LHCN-M2 (cell line): ENCODE data around the gene ZMIZ1. TPM values are rescaled to one million over a fixed set of nuclear protein-coding genes. Genes with fewer than 3 reads are reported as not detected.
A peak's percentile ranks its signal among the peaks of the same experiment; 100 is the strongest.
"Not testable (repeated sequence)": the region's sequence is repeated elsewhere in the genome, so short reads cannot be mapped to it uniquely, and the experiment has no call there.

ENCODE experiments used
- DNase-seq: peaks from one replicate; pipeline ENCODE4 v3.0.0-alpha.2; 2012; ENCODE audit warnings: low read depth
- total RNA-seq: library from RNA; depleted of rRNA; stranded (reverse); fragments of >200 nt; gene quantifications from 2 replicates; pipeline ENCODE4 v1.2.3, GENCODE V29; 2014

ZMIZ1 gene
- total RNA-seq, 1 experiment from 2014 or later, result 12.5 TPM

GRCh38 chr10:79335470-79336235 is 266.9 kb downstream of the ZMIZ1 start:
- DNase-seq, result no peak

- no peak for DNase-seq
Measured at GRCh38 chr10:79336276-79336675, 267.5 kb downstream of the ZMIZ1 start.

- no peak for DNase-seq
Measured at GRCh38 chr10:79336739-79337138, 268.0 kb downstream of the ZMIZ1 start.

GRCh38 chr10:79337783-79338469 is 269.2 kb downstream of the ZMIZ1 start:
- DNase-seq, result not testable (repeated sequence)

- DNase-seq, result no peak
Measured at GRCh38 chr10:79339266-79339665, 270.5 kb downstream of the ZMIZ1 start.

- DNase-seq, result no peak
Measured at GRCh38 chr10:79340646-79341244, 272.0 kb downstream of the ZMIZ1 start.

- no peak for DNase-seq
Measured at GRCh38 chr10:79342295-79342761, 273.6 kb downstream of the ZMIZ1 start.

- no peak for DNase-seq
Measured at GRCh38 chr10:79342811-79343561, 274.2 kb downstream of the ZMIZ1 start.

- no peak for DNase-seq
Measured at GRCh38 chr10:79344502-79345195, 275.9 kb downstream of the ZMIZ1 start.

GRCh38 chr10:79345241-79346011 is 276.7 kb downstream of the ZMIZ1 start:
- no peak for DNase-seq

GRCh38 chr10:79346012-79346340 is 277.2 kb downstream of the ZMIZ1 start:
- no peak for DNase-seq

GRCh38 chr10:79346388-79347225 is 277.8 kb downstream of the ZMIZ1 start:
- no peak for DNase-seq

GRCh38 chr10:79347226-79347893 is 278.6 kb downstream of the ZMIZ1 start, which contains the start of gene PPIF:
PPIF (plus strand) TSS chr10:79347469; CDS start chr10:79347549, 80 bp downstream.
- peak; percentile 86 for DNase-seq

GRCh38 chr10:79347894-79348639 is 279.3 kb downstream of the ZMIZ1 start:
- peak; percentile 65 for DNase-seq

GRCh38 chr10:79348640-79348988 is 279.8 kb downstream of the ZMIZ1 start:
- DNase-seq, result no peak

- no peak for DNase-seq
Measured at GRCh38 chr10:79349072-79349491, 280.3 kb downstream of the ZMIZ1 start.

GRCh38 chr10:79349766-79350406 is 281.1 kb downstream of the ZMIZ1 start:
- DNase-seq, result no peak
